Adrenal gland (tissue), 12 donors: Measurements from ENCODE around the gene AMZ1. TPM values are rescaled to one million over a fixed set of nuclear protein-coding genes. Genes with fewer than 3 reads are reported as not detected.

Source experiments
- DNase-seq, 7 donors: peaks; one replicate each; pipeline ENCODE4 v3.0.0-alpha.2; 2019 to 2020
- H3K27ac ChIP-seq, 5 donors: fragments of 200-600 bp; sonication (generic) in 4 of 5; 1 replicate in 3 of 5; 2 replicates in 2 of 5; pipeline versions ENCODE4 v1.5.1 to v1.8.0; 2016 to 2020; ENCODE audit warnings: mild to moderate bottlenecking in 1 of 5
- H3K27me3 ChIP-seq: fragments of 200-600 bp; 2 replicates; pipeline ENCODE4 v1.8.0; 2021
- H3K36me3 ChIP-seq, 2 donors: fragments of 200-600 bp; replicated peaks in 1 of 2; 1 replicate in 1 of 2; 2 replicates in 1 of 2; pipeline versions ENCODE4 v1.5.1 to v1.8.0; 2018 to 2022
- H3K4me1 ChIP-seq, 2 donors: fragments of 200-600 bp; replicated peaks in 1 of 2; 1 replicate in 1 of 2; 2 replicates in 1 of 2; pipeline versions ENCODE4 v1.5.1 to v1.8.0; 2018 to 2021
- H3K4me3 ChIP-seq, 4 donors: fragments of 200-600 bp; sonication (generic) in 3 of 4; one replicate each; pipeline ENCODE4 v1.5.1; 2016 to 2018
- H3K9me3 ChIP-seq, 3 donors: fragments of 200-600 bp; sonication (generic) in 1 of 3; replicated peaks in 1 of 3; 1 replicate in 2 of 3; 2 replicates in 1 of 3; pipeline versions ENCODE4 v1.5.1 to v1.8.0; 2016 to 2021
- CTCF ChIP-seq, 6 experiments: fragments of 450-650 bp in 4 of 6; fragments of 200-600 bp in 2 of 6; sonication (generic) in 1 of 6; IDR thresholded peaks; 1 replicate in 5 of 6; 2 replicates in 1 of 6; pipeline versions ENCODE4 v1.5.1 to v1.8.0; 2016 to 2021; ENCODE audit warnings: antibody characterized with exemption in 6 of 6, mild to moderate bottlenecking in 2 of 6, moderate library complexity in 1 of 6
- POLR2A ChIP-seq, 2 donors: fragments of 450-650 bp; IDR thresholded peaks; one replicate each; pipeline ENCODE4 v1.6.1; 2017; ENCODE audit warnings: antibody characterized with exemption in 2 of 2, mild to moderate bottlenecking in 2 of 2, moderate library complexity in 1 of 2
- WGBS, 4 donors: extraction: QIAGEN DNeasy Blood & Tissue Kit in 2 of 4; methylation state at CpG; one replicate each; pipeline versions ENCODE4 v1.1.5 to v1.1.7; 2013 to 2017; 5-methylcytosine and 5-hydroxymethylcytosine counted together
- intact Hi-C, 2 donors: fragments of 100-400 bp; cut with DNase I; formaldehyde crosslinking; loops; one replicate each; pipeline versions ENCODE4 v1.14.1 to v1.15.0; 2022 to 2023
- polyA plus RNA-seq, 3 donors: library from polyadenylated mRNA; stranded (reverse); fragments of 200-250 nt in 2 of 3; fragments of 350-450 nt in 1 of 3; fragmentation: Illumina TruSeq in 1 of 3; extraction: RNeasy Lipid Tissue Mini Kit (QIAGEN cat#74804) in 1 of 3; gene quantifications; one replicate each; pipeline ENCODE4 v1.2.3, GENCODE V29; 2013 to 2014
- total RNA-seq, 9 donors: library from RNA; depleted of rRNA in 4 of 9; stranded (reverse); fragments of >200 nt in 4 of 9; fragments of 120-200 nt in 1 of 9; fragmentation: NEBNext Ultra II Directional in 1 of 9; extraction: Animal tissue kit (Norgen Biotek cat#: 25700) in 1 of 9; gene quantifications; one replicate each; pipeline versions ENCODE4 v1.1.0 to v1.2.4, GENCODE V29; 2013 to 2023
- donor health status: healthy with polysubstance abuse.
- donor health status: Bipolar disorder and iron deficiency.
- donor health status: DM: yes; HTN: yes; CAD: no.
- donor health status: DM: no; HTN: no; CAD: no.
- donor health status: DM: no; HTN: no; CAD: no.
- donor health status: DM: yes; HTN: yes; CAD: no.

The AMZ1 gene
- total and polyA plus RNA-seq, 12 donors = 0.06 to 0.36 (median 0.11) TPM; not detected in 6

DNA sequence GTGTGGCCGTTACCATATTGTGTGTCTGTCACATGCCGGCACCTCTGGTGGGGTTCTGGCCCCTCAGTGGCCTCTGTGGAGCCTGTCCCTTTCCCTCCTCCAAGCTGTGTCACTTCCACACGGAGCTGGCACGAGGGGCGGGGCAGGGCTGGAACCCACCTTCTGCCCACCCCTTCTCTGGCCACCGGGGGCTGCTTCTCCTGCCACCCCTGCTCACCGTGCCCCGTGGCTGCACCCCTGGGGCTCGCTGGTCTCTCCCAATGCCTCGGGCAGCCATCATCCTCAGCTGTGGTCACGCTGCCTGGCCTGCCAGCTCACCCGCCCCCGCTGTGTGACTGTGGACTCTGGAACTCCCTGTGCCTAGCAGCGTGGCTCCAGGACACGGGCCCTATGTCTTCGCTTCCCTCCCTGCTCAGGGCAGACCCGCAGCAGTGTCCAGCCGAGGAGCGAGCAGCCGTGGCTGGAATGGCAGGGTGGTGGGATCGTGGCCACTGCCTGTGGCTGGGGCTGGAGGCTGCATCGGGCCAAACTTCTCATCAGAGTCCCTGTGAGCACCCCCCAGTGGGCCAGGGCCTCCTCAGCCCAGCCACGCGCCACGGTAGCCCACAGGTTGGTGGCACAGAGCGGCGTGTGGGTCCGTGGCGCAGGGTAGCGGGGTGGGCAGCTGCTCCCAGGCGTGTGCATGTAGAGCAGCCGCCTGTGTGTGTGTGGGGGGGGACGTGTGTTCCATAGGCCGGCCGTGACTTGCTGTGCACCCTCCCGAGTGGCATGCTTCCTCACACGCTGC, 48.1 kb upstream of the AMZ1 start:
- no peaks in the 10 kb centered on the region for H3K36me3 ChIP-seq
- H3K27ac ChIP-seq = peak overlapping the region in 4 of 5 donors; percentile 85 to 98 (median 97)
- H3K4me1 ChIP-seq = peaks cover 73 to 87% of the 10 kb centered on the region in 2 donors
- TF ChIP-seq POLR2A (IDR thresholded peaks at IDR 0.05) (no peak), CTCF (IDR thresholded peaks at IDR 0.05) (no peak)
- no peaks in the 10 kb centered on the region for H3K9me3 ChIP-seq
- no peak overlapping the region for H3K4me3 ChIP-seq
- H3K27me3 ChIP-seq = no peaks in the 10 kb centered on the region
- intact Hi-C loops = no loop called here
- peak in 3 of 7 donors; percentile 16 to 38 (median 32) for DNase-seq
- WGBS, 4 donors = 85 to 94% (median 88%) methylated on average over 7 to 37 of the region's 37 CpGs

- H3K9me3 ChIP-seq = no peaks in the 10 kb centered on the region
- no peak overlapping the region for H3K4me3 ChIP-seq
- H3K4me1 ChIP-seq = peaks cover 68 to 87% of the 10 kb centered on the region in 2 donors
- no peaks in the 10 kb centered on the region for H3K27me3 ChIP-seq
- no peaks in the 10 kb centered on the region for H3K36me3 ChIP-seq
- 39 to 73% (median 66%) methylated on average over 3 to 12 of the region's 12 CpGs; no CpG with 5 or more reads in 1 of the 4 donors for WGBS, 4 donors
- peak overlapping the region; percentile 85 to 98 (median 97) for H3K27ac ChIP-seq
- TF ChIP-seq POLR2A (IDR thresholded peaks at IDR 0.05) (peak in 1 of 2 donors; percentile 23), CTCF (IDR thresholded peaks at IDR 0.05) (no peak)
- peak in 6 of 7 donors; percentile 52 to 87 (median 65) for DNase-seq
- intact Hi-C loops = no loop called here
Observed at GRCh38 chr7:2640482-2640830, 47.5 kb upstream of the AMZ1 start.

DNA sequence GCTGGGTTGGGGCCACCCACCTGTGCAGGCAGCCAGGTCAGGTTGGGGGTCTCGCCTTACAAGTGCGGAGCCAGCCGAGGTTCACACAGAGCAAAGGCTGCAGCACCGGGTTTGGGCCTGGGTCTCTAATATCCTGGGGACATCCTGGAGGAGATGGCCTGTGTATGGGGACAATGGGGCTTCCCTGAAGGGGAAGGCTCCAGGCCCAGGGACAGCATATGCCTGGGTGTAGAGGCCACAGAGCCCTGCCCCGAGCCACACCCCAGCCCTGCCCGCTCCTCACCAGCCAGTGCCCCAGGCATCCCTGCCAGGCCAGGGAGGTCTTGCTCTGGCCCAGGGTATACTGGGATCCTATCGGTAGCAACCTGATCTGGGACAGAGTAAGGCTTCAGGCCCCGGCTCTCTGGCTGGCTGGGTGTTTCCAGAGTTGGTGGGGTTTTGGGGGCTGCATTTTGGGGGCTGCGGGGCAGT, 47.1 kb upstream of the AMZ1 start:
- peaks cover 63 to 84% of the 10 kb centered on the region in 2 donors for H3K4me1 ChIP-seq
- peak overlapping the region; percentile 85 to 98 (median 97) for H3K27ac ChIP-seq
- H3K9me3 ChIP-seq = no peaks in the 10 kb centered on the region
- 64 to 75% (median 71%) methylated on average over 5 to 9 of the region's 9 CpGs; no CpG with 5 or more reads in 1 of the 4 donors for WGBS, 4 donors
- DNase-seq = peak in 4 of 7 donors; percentile 38 to 53 (median 47)
- intact Hi-C loops = no loop called here
- no peaks in the 10 kb centered on the region for H3K27me3 ChIP-seq
- TF ChIP-seq CTCF (IDR thresholded peaks at IDR 0.05) (no peak), POLR2A (IDR thresholded peaks at IDR 0.05) (no peak)
- peak overlapping the region in 1 of 4 donors; percentile 30 for H3K4me3 ChIP-seq
- H3K36me3 ChIP-seq = no peaks in the 10 kb centered on the region

DNA sequence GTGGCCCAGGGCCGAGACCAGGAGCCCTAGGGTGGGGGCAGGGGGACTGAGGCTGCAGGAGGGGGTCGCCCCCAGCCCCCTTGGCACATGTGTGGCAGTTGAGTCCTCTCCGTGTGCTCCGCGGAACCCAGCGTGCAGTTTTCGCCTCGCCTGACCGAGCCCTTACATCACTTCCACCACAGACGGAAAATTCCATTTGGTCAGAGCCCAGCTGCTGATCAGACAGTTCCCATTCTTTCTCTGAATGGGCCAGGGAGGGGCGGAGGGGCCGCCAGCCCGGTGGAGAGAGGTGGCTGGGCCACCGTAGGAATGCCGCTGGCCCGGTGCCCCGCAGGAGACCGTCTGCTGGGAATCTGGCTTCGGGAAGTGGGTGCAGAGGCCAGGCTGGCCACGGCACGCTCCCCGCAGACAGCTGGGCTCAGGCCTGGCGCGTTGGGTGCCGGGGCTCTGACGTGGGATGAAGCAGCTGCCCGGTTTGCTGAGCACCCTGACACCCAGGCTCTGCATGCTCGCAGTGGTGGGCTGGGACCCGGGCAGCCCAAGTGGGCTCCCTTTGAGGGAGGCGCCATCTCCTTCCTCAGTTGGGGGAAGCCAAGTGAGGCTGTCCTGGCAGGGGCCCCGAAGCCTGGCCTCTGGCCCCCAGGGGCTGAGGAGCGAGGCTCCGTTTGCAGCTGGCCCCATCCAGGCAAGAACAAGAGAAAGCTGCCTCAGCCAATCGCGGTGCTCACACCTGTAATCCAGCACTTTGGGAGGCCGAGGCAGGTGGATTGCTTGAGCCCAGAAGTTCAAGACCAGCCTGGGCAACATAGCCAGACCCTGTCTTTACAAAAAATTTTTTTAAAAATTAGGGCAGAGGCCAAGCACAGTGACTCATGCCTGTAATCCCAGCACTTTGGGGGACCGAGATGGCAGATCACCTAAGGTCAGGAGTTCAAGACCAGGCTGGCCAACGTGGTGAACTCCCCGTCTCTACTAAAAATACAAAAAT, 46.3 kb upstream of the AMZ1 start:
- Histone ChIP-seq H3K27me3 (no peaks in the 10 kb centered on the region), H3K4me3 (peak overlapping the region in 1 of 4 donors; percentile 30), H3K27ac (peak overlapping the region; percentile 85 to 98 (median 97)), H3K4me1 (peaks cover 55 to 76% of the 10 kb centered on the region in 2 donors), H3K9me3 (no peaks in the 10 kb centered on the region), H3K36me3 (no peaks in the 10 kb centered on the region)
- intact Hi-C loops = no loop called here
- peak; percentile 92 to 99 (median 98) for DNase-seq
- WGBS, 4 donors = 20 to 27% (median 24%) methylated on average over 4 to 39 of the region's 39 CpGs
- peak; percentile 44 to 55 for TF ChIP-seq POLR2A (IDR thresholded peaks at IDR 0.05)
- peak in 1 of 6 experiments; percentile 31 for TF ChIP-seq CTCF (IDR thresholded peaks at IDR 0.05)
